HCEC 1CT (cell line): Measurements from ENCODE around the gene PHOSPHO1.
"Not testable (repeated sequence)": the region's sequence is repeated elsewhere in the genome, so short reads cannot be mapped to it uniquely, and the experiment has no call there.

ENCODE experiments used
- DNase-seq: peaks from one replicate; pipeline ENCODE4 v3.0.0-alpha.2; 2017

The PHOSPHO1 gene

GRCh38 chr17:49191409-49191916 is 39.1 kb downstream of the PHOSPHO1 start:
- DNase-seq: no peak

GRCh38 chr17:49190932-49191331 is 39.7 kb downstream of the PHOSPHO1 start:
- no peak for DNase-seq

- peak; percentile 17 for DNase-seq
Observed at GRCh38 chr17:49187301-49187700, 43.3 kb downstream of the PHOSPHO1 start.

GRCh38 chr17:49185381-49185780 is 45.2 kb downstream of the PHOSPHO1 start:
- not testable (repeated sequence) for DNase-seq

- not testable (repeated sequence) for DNase-seq
Observed at GRCh38 chr17:49184522-49184921, 46.1 kb downstream of the PHOSPHO1 start.

GRCh38 chr17:49183801-49184200 is 46.8 kb downstream of the PHOSPHO1 start:
- no peak for DNase-seq

- DNase-seq: no peak
Observed at GRCh38 chr17:49183341-49183740, 47.2 kb downstream of the PHOSPHO1 start.

- DNase-seq: no peak
Observed at GRCh38 chr17:49180998-49181635, 49.5 kb downstream of the PHOSPHO1 start.

GRCh38 chr17:49180303-49180702 is 50.3 kb downstream of the PHOSPHO1 start:
- peak; percentile 39 for DNase-seq

- not testable (repeated sequence) for DNase-seq
Observed at GRCh38 chr17:49175978-49176377, 54.6 kb downstream of the PHOSPHO1 start.
